H9 (cell line): ENCODE measurements around the gene ZNF444. TPM values are rescaled to one million over a fixed set of nuclear protein-coding genes. Genes with fewer than 3 reads are reported as not detected.

ENCODE experiments used
- DNase-seq: peaks from one replicate; pipeline ENCODE4 v3.0.0-alpha.2; 2017
- H2AFZ ChIP-seq: one replicate; pipeline ENCODE4 v1.6.1; 2013; ENCODE audit warnings: mild to moderate bottlenecking, low read length, control low read depth, moderate library complexity
- H2AK5ac ChIP-seq: 2 replicates; pipeline ENCODE4 v1.6.1; 2013; ENCODE audit warnings: low read length, control low read depth, mixed read lengths; ENCODE audit not compliant: insufficient read length
- H2BK120ac ChIP-seq: one replicate; pipeline ENCODE4 v1.6.1; 2013; ENCODE audit warnings: low read depth, mild to moderate bottlenecking, low read length, control low read depth, inconsistent platforms; ENCODE audit not compliant: poor library complexity, severe bottlenecking
- H2BK12ac ChIP-seq: 2 replicates; pipeline ENCODE4 v1.6.1; 2013; ENCODE audit warnings: low read length, control low read depth, mixed read lengths, low read depth; ENCODE audit not compliant: insufficient read length
- H2BK15ac ChIP-seq: 2 replicates; pipeline ENCODE4 v1.6.1; 2013; ENCODE audit warnings: low read depth, low read length, control low read depth
- H2BK20ac ChIP-seq: one replicate; pipeline ENCODE4 v1.6.1; 2013; ENCODE audit warnings: low read depth, mild to moderate bottlenecking, low read length, control low read depth, inconsistent platforms; ENCODE audit not compliant: poor library complexity, severe bottlenecking
- H2BK5ac ChIP-seq: 2 replicates; pipeline ENCODE4 v1.6.1; 2013; ENCODE audit warnings: low read length, control low read depth, mixed read lengths; ENCODE audit not compliant: insufficient read length
- H3K14ac ChIP-seq: 2 replicates; pipeline ENCODE4 v1.6.1; 2013; ENCODE audit warnings: low read length, control low read depth; ENCODE audit not compliant: insufficient read depth
- H3K18ac ChIP-seq: 2 replicates; pipeline ENCODE4 v1.6.1; 2013; ENCODE audit warnings: low read depth, mild to moderate bottlenecking, mixed read lengths, low read length, control low read depth; ENCODE audit not compliant: insufficient read length
- H3K23ac ChIP-seq: 2 replicates; pipeline ENCODE4 v1.6.1; 2013; ENCODE audit warnings: low read length, control low read depth, mixed read lengths, low read depth; ENCODE audit not compliant: insufficient read length
- H3K23me2 ChIP-seq: 2 replicates; pipeline ENCODE4 v1.6.1; 2013; ENCODE audit warnings: low read depth, mild to moderate bottlenecking, mixed read lengths, low read length, control low read depth; ENCODE audit not compliant: insufficient read length, poor library complexity, severe bottlenecking
- H3K27ac ChIP-seq: 2 replicates; pipeline ENCODE4 v1.5.1; 2013; ENCODE audit warnings: low read length, control low read depth, mixed read lengths, low read depth; ENCODE audit not compliant: insufficient read length
- H3K27me3 ChIP-seq: 2 replicates; pipeline ENCODE4 v1.6.1; 2013; ENCODE audit warnings: low read length, control low read depth, inconsistent platforms; ENCODE audit not compliant: insufficient read depth
- H3K4ac ChIP-seq: 2 replicates; pipeline ENCODE4 v1.6.1; 2013; ENCODE audit warnings: low read depth, mild to moderate bottlenecking, control low read depth, inconsistent platforms, low read length, moderate library complexity
- H3K4me1 ChIP-seq: 2 replicates; pipeline ENCODE4 v1.6.1; 2013; ENCODE audit warnings: low read length, control low read depth, inconsistent platforms; ENCODE audit not compliant: insufficient read depth
- H3K4me2 ChIP-seq: 2 replicates; pipeline ENCODE4 v1.6.1; 2013; ENCODE audit warnings: low read length, control low read depth, mixed read lengths; ENCODE audit not compliant: insufficient read length, insufficient read depth
- H3K56ac ChIP-seq: 2 replicates; pipeline ENCODE4 v1.6.1; 2013; ENCODE audit warnings: low read depth, mild to moderate bottlenecking, mixed read lengths, low read length, control low read depth; ENCODE audit not compliant: insufficient read length
- H3K79me1 ChIP-seq: 2 replicates; pipeline ENCODE4 v1.6.1; 2013; ENCODE audit warnings: low read depth, mild to moderate bottlenecking, moderate library complexity, low read length, control low read depth, inconsistent platforms; ENCODE audit not compliant: insufficient read depth, poor library complexity, severe bottlenecking
- H3K79me2 ChIP-seq: 2 replicates; pipeline ENCODE4 v1.6.1; 2013; ENCODE audit warnings: low read length, control low read depth, inconsistent platforms; ENCODE audit not compliant: insufficient read depth
- H3K9ac ChIP-seq: 2 replicates; pipeline ENCODE4 v1.6.1; 2013; ENCODE audit warnings: low read length, control low read depth, mixed read lengths; ENCODE audit not compliant: insufficient read length; ENCODE audit errors: extremely low read depth
- H3K9me3 ChIP-seq: one replicate; pipeline ENCODE4 v1.6.1; 2013; ENCODE audit warnings: low read depth, low read length, inconsistent platforms; ENCODE audit not compliant: control insufficient read depth
- H3T11ph ChIP-seq: one replicate; pipeline ENCODE4 v1.6.1; 2013; ENCODE audit warnings: mild to moderate bottlenecking, low read length, control low read depth, inconsistent platforms
- H4K20me1 ChIP-seq: one replicate; pipeline ENCODE4 v1.6.1; 2013; ENCODE audit not compliant: control insufficient read depth, insufficient read length, insufficient read depth
- H4K5ac ChIP-seq: 2 replicates; pipeline ENCODE4 v1.6.1; 2013; ENCODE audit warnings: low read depth, mild to moderate bottlenecking, mixed read lengths, low read length, control low read depth; ENCODE audit not compliant: insufficient read length
- H4K8ac ChIP-seq: replicated peaks from 2 replicates; pipeline ENCODE4 v1.6.1; 2013; ENCODE audit warnings: low read length, control low read depth, mixed read lengths, low read depth; ENCODE audit not compliant: insufficient read length
- H4K91ac ChIP-seq: 2 replicates; pipeline ENCODE4 v1.6.1; 2013; ENCODE audit warnings: low read depth, mild to moderate bottlenecking, moderate library complexity, mixed read lengths, low read length, control low read depth; ENCODE audit not compliant: insufficient read length
- H3K27ac Mint-ChIP-seq, 3 experiments: 2 replicates in 2 of 3; 3 replicates in 1 of 3; pipeline ENCODE4 v1.8.0; 2020 to 2021; ENCODE audit warnings: mixed read lengths in 3 of 3, mild to moderate bottlenecking in 1 of 3, moderate library complexity in 1 of 3
- H3K27me3 Mint-ChIP-seq: 2 replicates; pipeline ENCODE4 v1.8.0; 2021; ENCODE audit warnings: low read depth, mild to moderate bottlenecking, moderate library complexity, mixed read lengths
- H3K36me3 Mint-ChIP-seq, 3 experiments: 2 replicates in 2 of 3; 3 replicates in 1 of 3; pipeline ENCODE4 v1.8.0; 2020 to 2021; ENCODE audit warnings: low read depth in 3 of 3, mixed read lengths in 3 of 3; ENCODE audit not compliant: insufficient read depth in 1 of 3
- H3K4me1 Mint-ChIP-seq, 2 experiments: 2 replicates each; pipeline ENCODE4 v1.8.0; 2020; ENCODE audit warnings: mixed read lengths in 2 of 2
- H3K4me3 Mint-ChIP-seq, 2 experiments: 2 replicates in 1 of 2; 3 replicates in 1 of 2; pipeline ENCODE4 v1.8.0; 2020 to 2021; ENCODE audit warnings: mild to moderate bottlenecking in 2 of 2, mixed read lengths in 2 of 2, moderate library complexity in 1 of 2
- H3K9me3 Mint-ChIP-seq, 2 experiments: 2 replicates in 1 of 2; 3 replicates in 1 of 2; pipeline ENCODE4 v1.8.0; 2020; ENCODE audit warnings: mild to moderate bottlenecking in 2 of 2, mixed read lengths in 2 of 2, moderate library complexity in 1 of 2
- WGBS: extraction: QIAGEN DNeasy Blood & Tissue Kit; methylation state at CpG from one replicate; pipeline ENCODE4 v1.1.7; 2013; ENCODE audit warnings: missing lambda C conversion rate, low lambda C conversion rate, mixed read lengths; ENCODE audit not compliant: insufficient read length; ENCODE audit errors: extremely low coverage; 5-methylcytosine and 5-hydroxymethylcytosine counted together
- total RNA-seq: library from RNA; stranded (reverse); gene quantifications from 2 replicates; pipeline ENCODE4 v1.2.1, GENCODE V29; 2021
- TF ChIP-seq, protein P1 (sequence below): fragments of 200-600 bp; sonication (generic); conservative IDR thresholded peaks from 3 replicates; pipeline ENCODE4 v1.8.0; 2021; ENCODE audit warnings: antibody characterized with exemption, mild to moderate bottlenecking

Gene ZNF444
- total RNA-seq, 1 experiment from 2014 or later: 49.7 TPM

DNA sequence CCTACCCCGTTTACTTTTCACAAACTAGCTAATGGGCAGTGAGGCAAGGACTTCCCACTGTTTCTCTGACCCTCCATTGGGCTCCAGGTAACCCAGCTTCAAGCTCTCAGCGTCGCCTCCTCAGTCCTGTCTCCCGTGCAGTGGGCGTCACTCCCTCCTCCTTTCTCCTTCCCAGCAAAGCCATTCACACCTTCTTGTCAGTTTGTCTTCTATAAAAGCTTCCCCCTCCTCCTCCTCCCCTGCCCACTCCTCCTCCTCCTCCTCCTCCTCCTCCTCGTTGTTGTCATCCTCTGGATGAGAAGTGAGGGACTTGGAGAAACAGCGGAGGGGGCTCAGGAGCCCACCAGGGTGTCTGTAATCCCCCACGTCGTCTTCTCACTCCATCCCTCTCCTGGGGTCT lies 33.0 kb downstream of the ZNF444 start:
- Histone ChIP-seq H2AK5ac (no peak overlapping the region), H3K9ac (no peak overlapping the region), H3K4me2 (no peak overlapping the region), H2BK5ac (no peak overlapping the region), H2BK12ac (no peak overlapping the region), H2AFZ (no peak overlapping the region), H3K14ac (no peak overlapping the region), H3K9me3 (no peaks in the 10 kb centered on the region), H3K56ac (no peak overlapping the region), H4K8ac (no peak overlapping the region), H2BK15ac (no peak overlapping the region), H4K5ac (no peak overlapping the region), H3K79me1 (no peaks in the 10 kb centered on the region), H4K91ac (no peak overlapping the region), H3K27me3 (no peaks in the 10 kb centered on the region), H4K20me1 (no peaks in the 10 kb centered on the region), H3K4me1 (no peaks in the 10 kb centered on the region), H2BK20ac (no peak overlapping the region), H2BK120ac (no peak overlapping the region), H3K4ac (no peak overlapping the region), H3K27ac (no peak overlapping the region), H3K23me2 (peaks cover 3% of the 10 kb centered on the region), H3K79me2 (no peaks in the 10 kb centered on the region), H3T11ph (no peak overlapping the region), H3K23ac (no peak overlapping the region), H3K18ac (no peak overlapping the region)
- H3K36me3 Mint-ChIP-seq: no peaks in the 10 kb centered on the region
- WGBS: no CpG with 5 or more reads among the region's 9 CpGs
- H3K9me3 Mint-ChIP-seq: peaks cover 0 to 4% of the 10 kb centered on the region in 2 experiments; a peak in 1 of 5 replicates
- no peak for DNase-seq
- peaks cover 4 to 13% of the 10 kb centered on the region in 2 experiments; a peak in 3 of 4 replicates for H3K4me1 Mint-ChIP-seq
- TF ChIP-seq, protein P1, sequence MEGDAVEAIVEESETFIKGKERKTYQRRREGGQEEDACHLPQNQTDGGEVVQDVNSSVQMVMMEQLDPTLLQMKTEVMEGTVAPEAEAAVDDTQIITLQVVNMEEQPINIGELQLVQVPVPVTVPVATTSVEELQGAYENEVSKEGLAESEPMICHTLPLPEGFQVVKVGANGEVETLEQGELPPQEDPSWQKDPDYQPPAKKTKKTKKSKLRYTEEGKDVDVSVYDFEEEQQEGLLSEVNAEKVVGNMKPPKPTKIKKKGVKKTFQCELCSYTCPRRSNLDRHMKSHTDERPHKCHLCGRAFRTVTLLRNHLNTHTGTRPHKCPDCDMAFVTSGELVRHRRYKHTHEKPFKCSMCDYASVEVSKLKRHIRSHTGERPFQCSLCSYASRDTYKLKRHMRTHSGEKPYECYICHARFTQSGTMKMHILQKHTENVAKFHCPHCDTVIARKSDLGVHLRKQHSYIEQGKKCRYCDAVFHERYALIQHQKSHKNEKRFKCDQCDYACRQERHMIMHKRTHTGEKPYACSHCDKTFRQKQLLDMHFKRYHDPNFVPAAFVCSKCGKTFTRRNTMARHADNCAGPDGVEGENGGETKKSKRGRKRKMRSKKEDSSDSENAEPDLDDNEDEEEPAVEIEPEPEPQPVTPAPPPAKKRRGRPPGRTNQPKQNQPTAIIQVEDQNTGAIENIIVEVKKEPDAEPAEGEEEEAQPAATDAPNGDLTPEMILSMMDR: no peak
- H3K27ac Mint-ChIP-seq: no peak overlapping the region
- H3K27me3 Mint-ChIP-seq: peaks cover 11% of the 10 kb centered on the region
- no peak overlapping the region for H3K4me3 Mint-ChIP-seq
